Smooth muscle cell (in vitro differentiated cells): ENCODE measurements around the gene CEP104. TPM values are rescaled to one million over a fixed set of nuclear protein-coding genes. Genes with fewer than 3 reads are reported as not detected.

Experiments used
- DNase-seq: peaks from one replicate; lab custom pipeline; 2025; ENCODE audit not compliant: unreplicated experiment; lab: John Stamatoyannopoulos, UW
- H2AFZ ChIP-seq: fragments of 200-600 bp; sonication (generic); 2 replicates; pipeline ENCODE4 v1.6.0; 2016; ENCODE audit warnings: antibody characterized with exemption, low read depth, mild to moderate bottlenecking
- H3F3A ChIP-seq: fragments of 200-600 bp; sonication (generic); 2 replicates; pipeline ENCODE4 v1.6.0; 2017; ENCODE audit warnings: antibody characterized with exemption, low read depth
- H3K27ac ChIP-seq: fragments of 200-600 bp; sonication (generic); 2 replicates; pipeline ENCODE4 v1.5.1; 2016; ENCODE audit warnings: low read depth, mild to moderate bottlenecking
- H3K27me3 ChIP-seq: fragments of 200-600 bp; sonication (generic); 2 replicates; pipeline ENCODE4 v1.6.1; 2016; ENCODE audit warnings: low read depth, mild to moderate bottlenecking
- H3K36me3 ChIP-seq: fragments of 200-600 bp; sonication (generic); 2 replicates; pipeline ENCODE4 v1.5.1; 2016; ENCODE audit warnings: low read depth
- H3K4me1 ChIP-seq: fragments of 200-600 bp; sonication (generic); 2 replicates; pipeline ENCODE4 v1.5.1; 2016; ENCODE audit warnings: low read depth
- H3K4me2 ChIP-seq: fragments of 200-600 bp; sonication (generic); 2 replicates; pipeline ENCODE4 v1.6.0; 2016; ENCODE audit warnings: mild to moderate bottlenecking
- H3K4me3 ChIP-seq: fragments of 200-600 bp; sonication (generic); 2 replicates; pipeline ENCODE4 v1.5.1; 2016; ENCODE audit warnings: mild to moderate bottlenecking
- H3K79me2 ChIP-seq: fragments of 200-600 bp; sonication (generic); 2 replicates; pipeline ENCODE4 v1.6.0; 2016; ENCODE audit warnings: low read depth, mild to moderate bottlenecking
- H3K9ac ChIP-seq: fragments of 200-600 bp; sonication (generic); 2 replicates; pipeline ENCODE4 v1.6.0; 2016; ENCODE audit warnings: low read depth
- H3K9me3 ChIP-seq: fragments of 200-600 bp; sonication (generic); replicated peaks from 2 replicates; pipeline ENCODE4 v1.5.1; 2016; ENCODE audit warnings: low read depth
- H4K20me1 ChIP-seq: fragments of 200-600 bp; sonication (generic); 2 replicates; pipeline ENCODE4 v1.6.0; 2016; ENCODE audit warnings: low read depth
- CTCF ChIP-seq: fragments of 200-600 bp; sonication (generic); IDR thresholded peaks from 2 replicates; pipeline ENCODE4 v1.5.1; 2017; ENCODE audit warnings: borderline replicate concordance, mild to moderate bottlenecking, antibody characterized with exemption; ENCODE audit not compliant: insufficient read depth, poor library complexity, severe bottlenecking
- WGBS: methylation state at CpG from one replicate; pipeline ENCODE4 v1.1.7; 2016; ENCODE audit warnings: low lambda C conversion rate; 5-methylcytosine and 5-hydroxymethylcytosine counted together
- polyA plus RNA-seq: library from polyadenylated mRNA; unstranded; fragments of >200 nt; fragmentation: Nextera tagmentation; extraction: Ambion mirVana; gene quantifications from 2 replicates; pipeline ENCODE4 v1.2.1, GENCODE V29; 2016
- total RNA-seq: library from RNA; depleted of rRNA; stranded (reverse); fragments of >200 nt; gene quantifications from 2 replicates; pipeline ENCODE4 v1.2.3, GENCODE V29; 2014

The CEP104 gene
- total and polyA plus RNA-seq, 2 experiments from 2014 or later, result 16.8 to 25.4 TPM

- no peaks in the 10 kb centered on the region for H3F3A ChIP-seq
- peak overlapping the region; percentile 76 for H3K4me3 ChIP-seq
- peak overlapping the region; percentile 100 for H3K4me2 ChIP-seq
- no peaks in the 10 kb centered on the region for H3K9me3 ChIP-seq
- TF ChIP-seq CTCF, result no peak
- 5% methylated on average over 53 of the region's 53 CpGs for WGBS
- H3K9ac ChIP-seq, result peak overlapping the region; percentile 82
- no peaks in the 10 kb centered on the region for H3K36me3 ChIP-seq
- peak overlapping the region; percentile 98 for H2AFZ ChIP-seq
- no peak for DNase-seq
- peaks cover 54% of the 10 kb centered on the region for H4K20me1 ChIP-seq
- peaks cover 50% of the 10 kb centered on the region for H3K79me2 ChIP-seq
- peaks cover 8% of the 10 kb centered on the region for H3K4me1 ChIP-seq
- no peak overlapping the region for H3K27ac ChIP-seq
- no peaks in the 10 kb centered on the region for H3K27me3 ChIP-seq
These were observed 61.4 kb downstream of the CEP104 start for GRCh38 chr1:3795453-3796214.

GRCh38 chr1:3790952-3791351, 66.1 kb downstream of the CEP104 start:
- Histone ChIP-seq H3K79me2 (peaks cover 73% of the 10 kb centered on the region), H3K27ac (no peak overlapping the region), H4K20me1 (peaks cover 91% of the 10 kb centered on the region), H3K9me3 (no peaks in the 10 kb centered on the region), H3K9ac (no peak overlapping the region), H3F3A (no peaks in the 10 kb centered on the region), H3K27me3 (no peaks in the 10 kb centered on the region), H3K36me3 (no peaks in the 10 kb centered on the region), H3K4me1 (peaks cover 8% of the 10 kb centered on the region), H3K4me2 (no peak overlapping the region), H3K4me3 (no peak overlapping the region), H2AFZ (no peak overlapping the region)
- TF ChIP-seq CTCF, result no peak
- 95% methylated on average over 14 of the region's 18 CpGs for WGBS
- no peak for DNase-seq

- 96% methylated on average over 12 of the region's 12 CpGs for WGBS
- H4K20me1 ChIP-seq, result peaks cover 87% of the 10 kb centered on the region
- H3K27ac ChIP-seq, result no peak overlapping the region
- no peak overlapping the region for H2AFZ ChIP-seq
- H3F3A ChIP-seq, result no peaks in the 10 kb centered on the region
- peaks cover 68% of the 10 kb centered on the region for H3K79me2 ChIP-seq
- H3K4me1 ChIP-seq, result peaks cover 6% of the 10 kb centered on the region
- DNase-seq, result no peak
- no peak overlapping the region for H3K4me2 ChIP-seq
- H3K9ac ChIP-seq, result no peak overlapping the region
- H3K36me3 ChIP-seq, result no peaks in the 10 kb centered on the region
- no peak for TF ChIP-seq CTCF
- no peaks in the 10 kb centered on the region for H3K27me3 ChIP-seq
- no peaks in the 10 kb centered on the region for H3K9me3 ChIP-seq
- H3K4me3 ChIP-seq, result no peak overlapping the region
These were observed 66.5 kb downstream of the CEP104 start for GRCh38 chr1:3790500-3790923.
